ENCODE data around the gene TNKS1BP1. TPM values are rescaled to one million over a fixed set of nuclear protein-coding genes. Genes with fewer than 3 reads are reported as not detected.

The TNKS1BP1 gene, protein sequence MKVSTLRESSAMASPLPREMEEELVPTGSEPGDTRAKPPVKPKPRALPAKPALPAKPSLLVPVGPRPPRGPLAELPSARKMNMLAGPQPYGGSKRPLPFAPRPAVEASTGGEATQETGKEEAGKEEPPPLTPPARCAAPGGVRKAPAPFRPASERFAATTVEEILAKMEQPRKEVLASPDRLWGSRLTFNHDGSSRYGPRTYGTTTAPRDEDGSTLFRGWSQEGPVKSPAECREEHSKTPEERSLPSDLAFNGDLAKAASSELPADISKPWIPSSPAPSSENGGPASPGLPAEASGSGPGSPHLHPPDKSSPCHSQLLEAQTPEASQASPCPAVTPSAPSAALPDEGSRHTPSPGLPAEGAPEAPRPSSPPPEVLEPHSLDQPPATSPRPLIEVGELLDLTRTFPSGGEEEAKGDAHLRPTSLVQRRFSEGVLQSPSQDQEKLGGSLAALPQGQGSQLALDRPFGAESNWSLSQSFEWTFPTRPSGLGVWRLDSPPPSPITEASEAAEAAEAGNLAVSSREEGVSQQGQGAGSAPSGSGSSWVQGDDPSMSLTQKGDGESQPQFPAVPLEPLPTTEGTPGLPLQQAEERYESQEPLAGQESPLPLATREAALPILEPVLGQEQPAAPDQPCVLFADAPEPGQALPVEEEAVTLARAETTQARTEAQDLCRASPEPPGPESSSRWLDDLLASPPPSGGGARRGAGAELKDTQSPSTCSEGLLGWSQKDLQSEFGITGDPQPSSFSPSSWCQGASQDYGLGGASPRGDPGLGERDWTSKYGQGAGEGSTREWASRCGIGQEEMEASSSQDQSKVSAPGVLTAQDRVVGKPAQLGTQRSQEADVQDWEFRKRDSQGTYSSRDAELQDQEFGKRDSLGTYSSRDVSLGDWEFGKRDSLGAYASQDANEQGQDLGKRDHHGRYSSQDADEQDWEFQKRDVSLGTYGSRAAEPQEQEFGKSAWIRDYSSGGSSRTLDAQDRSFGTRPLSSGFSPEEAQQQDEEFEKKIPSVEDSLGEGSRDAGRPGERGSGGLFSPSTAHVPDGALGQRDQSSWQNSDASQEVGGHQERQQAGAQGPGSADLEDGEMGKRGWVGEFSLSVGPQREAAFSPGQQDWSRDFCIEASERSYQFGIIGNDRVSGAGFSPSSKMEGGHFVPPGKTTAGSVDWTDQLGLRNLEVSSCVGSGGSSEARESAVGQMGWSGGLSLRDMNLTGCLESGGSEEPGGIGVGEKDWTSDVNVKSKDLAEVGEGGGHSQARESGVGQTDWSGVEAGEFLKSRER (N-terminal part only)
- total RNA-seq (2014; rRNA removed; shearing (Covaris generic)): 61.0 and 72.2 TPM in 2 replicates
- polyA plus RNA-seq (2016; fragmentation: Nextera tagmentation; extraction: Ambion mirVana): 64.2 and 72.9 TPM in 2 replicates
- long read RNA-seq, partial matches to known transcripts: 6 of 7 reads
- long read RNA-seq, other reads (novel, unspliced or antisense): 0 of 7 reads

DNA sequence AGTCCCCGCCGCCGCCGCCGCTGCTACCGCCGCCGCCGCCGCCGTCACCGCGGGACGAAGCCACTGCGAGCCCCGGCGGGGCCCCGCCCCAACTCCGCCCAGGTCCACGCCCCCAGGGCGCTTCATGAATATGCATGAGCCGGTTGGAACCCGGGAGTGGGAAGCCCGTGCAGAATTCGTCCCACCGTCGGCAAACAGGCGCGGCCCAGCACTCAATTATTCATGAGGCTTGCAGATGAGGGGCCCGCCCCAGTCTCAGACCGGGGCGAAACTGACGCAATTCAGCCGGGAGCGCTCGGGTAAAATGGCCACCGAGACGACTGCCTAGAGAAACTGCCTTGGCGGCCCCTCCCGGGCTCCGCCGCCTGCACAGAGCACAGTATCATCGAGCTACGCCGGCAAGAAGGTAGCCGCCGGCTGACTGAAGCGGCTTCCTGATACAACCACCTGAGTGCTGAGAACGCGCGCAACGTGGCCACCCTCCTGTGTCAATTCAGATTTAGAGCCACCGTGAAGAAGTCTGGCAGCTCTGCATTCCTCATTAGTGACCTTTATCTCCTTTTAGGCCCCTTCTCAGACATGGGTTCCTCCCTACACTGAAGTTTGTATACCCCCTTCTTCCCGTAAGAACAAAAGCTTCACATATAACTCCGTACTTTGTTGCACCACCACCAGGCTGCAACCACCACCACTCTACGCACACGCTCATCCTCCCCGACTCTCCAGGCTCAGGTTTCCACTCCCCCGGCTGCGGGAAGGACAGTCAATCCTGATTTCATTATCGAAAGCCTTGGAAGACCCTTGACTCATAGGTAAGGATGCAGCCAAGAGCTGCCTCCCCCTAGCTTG, at the start of gene TNKS1BP1:
Gene TNKS1BP1 (minus strand): TSS at position 67 of the 849 bp plus-strand sequence. CDS start 3,067 bp downstream, outside the sequence.
- H4K20me1 ChIP-seq (replicated peaks; ENCODE audit: insufficient read depth): peaks cover 14% of the 10 kb centered on the region
- peaks cover 27% of the 10 kb centered on the region for H3K36me3 ChIP-seq (ENCODE audit: insufficient read depth)
- peaks cover 3% of the 10 kb centered on the region; the same call in 1 of the 3 replicates for H3K9me3 Mint-ChIP-seq
- no peaks in the 10 kb centered on the region for H3K9me2 ChIP-seq (ENCODE audit: insufficient read depth)
- H3K27me3 Mint-ChIP-seq (ENCODE audit: insufficient read depth, low read depth, poor library complexity): peaks cover 18% of the 10 kb centered on the region
- TF ChIP-seq ZNF114 (CRISPR knock-in tag; IDR thresholded peaks at IDR 0.05) (no peak), EZH2 (IDR thresholded peaks at IDR 0.05; ENCODE audit: low read depth, unreplicated experiment) (no peak), EZH2phosphoT487 (IDR thresholded peaks at IDR 0.05; ENCODE audit: unreplicated experiment) (no peak), POLR2AphosphoS5 (IDR thresholded peaks at IDR 0.05; ENCODE audit: low read depth) (peak; percentile 65), CREB1 (CRISPR knock-in tag; IDR thresholded peaks at IDR 0.05; ENCODE audit: low read depth) (peak; percentile 12; the same call in 1 of the 2 replicates)
- peak; percentile 98 for DNase-seq (ENCODE audit: low spot score)
- peaks cover 36% of the 10 kb centered on the region for H3K4me1 ChIP-seq (ENCODE audit: insufficient read depth)
- peak within 1 kb of the TSS; percentile 100 for H3K27ac Mint-ChIP-seq
- no peaks in the 10 kb centered on the region for H3K27me3 ChIP-seq (ENCODE audit: insufficient read depth)
- ATAC-seq: peak; percentile 81
- H3K4me1 Mint-ChIP-seq: peaks cover 52% of the 10 kb centered on the region
- H3K4me3 Mint-ChIP-seq: peak within 1 kb of the TSS; percentile 91
- peaks cover 72% of the 10 kb centered on the region for H3K36me3 Mint-ChIP-seq (ENCODE audit: low read depth)
- H3K27ac ChIP-seq (ENCODE audit: low read depth): peak within 1 kb of the TSS; percentile 99
- peaks cover 36% of the 10 kb centered on the region for H3K79me2 ChIP-seq (replicated peaks; ENCODE audit: insufficient read depth)
- H3K4me3 ChIP-seq: peak within 1 kb of the TSS; percentile 94
- peak within 1 kb of the TSS; percentile 100 for H3K4me2 ChIP-seq
- H2AFZ ChIP-seq: 0 out of 2 replicates have a peak within 1 kb of the TSS, but pooled peaks have one; percentile 15
- H3F3A ChIP-seq (replicated peaks; ENCODE audit: low read depth): peaks cover 19% of the 10 kb centered on the region

DNA sequence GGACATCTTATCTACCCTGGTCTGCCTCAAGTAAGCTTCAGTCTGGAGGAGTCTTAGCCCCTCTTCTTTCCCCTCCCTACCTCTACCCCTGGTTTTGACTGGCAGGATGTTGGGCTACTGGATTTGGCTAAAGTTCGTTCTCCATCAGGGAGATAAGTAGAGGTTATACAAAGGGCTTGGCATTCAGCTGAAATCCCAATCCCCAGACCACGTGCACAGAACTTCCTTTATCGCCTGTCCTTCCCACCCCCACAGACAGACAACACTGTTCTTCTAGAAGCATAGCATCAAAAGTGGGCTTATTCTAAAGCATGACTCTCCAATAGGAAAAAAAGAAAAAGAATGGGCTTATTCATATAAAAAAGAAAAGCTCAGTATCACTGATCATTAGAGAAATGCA, 48.4 kb upstream of the TNKS1BP1 start:
- no peaks in the 10 kb centered on the region for H3K79me2 ChIP-seq (replicated peaks; ENCODE audit: insufficient read depth)
- Mint-ChIP-seq H3K4me1 (no peaks in the 10 kb centered on the region; the same call in 2 of the 3 replicates), H3K27ac (no peak overlapping the region), H3K9me3 (peaks cover 3% of the 10 kb centered on the region; the same call in 1 of the 3 replicates), H3K4me3 (no peak overlapping the region), H3K36me3 (ENCODE audit: low read depth) (no peaks in the 10 kb centered on the region), H3K27me3 (ENCODE audit: insufficient read depth, low read depth, poor library complexity) (peaks cover 12% of the 10 kb centered on the region)
- H2AFZ ChIP-seq: no peak overlapping the region
- no peak overlapping the region for H3K27ac ChIP-seq (ENCODE audit: low read depth)
- no peak overlapping the region for H3K4me2 ChIP-seq
- no peaks in the 10 kb centered on the region for H3F3A ChIP-seq (replicated peaks; ENCODE audit: low read depth)
- H3K9me2 ChIP-seq (ENCODE audit: insufficient read depth): no peaks in the 10 kb centered on the region
- H3K36me3 ChIP-seq (ENCODE audit: insufficient read depth): no peaks in the 10 kb centered on the region
- no peaks in the 10 kb centered on the region for H4K20me1 ChIP-seq (replicated peaks; ENCODE audit: insufficient read depth)
- no peaks in the 10 kb centered on the region for H3K27me3 ChIP-seq (ENCODE audit: insufficient read depth)
- H3K4me1 ChIP-seq (ENCODE audit: insufficient read depth): no peaks in the 10 kb centered on the region
- DNase-seq (ENCODE audit: low spot score): no peak
- no peak overlapping the region for H3K4me3 ChIP-seq
- ATAC-seq: no peak
- TF ChIP-seq CREB1 (CRISPR knock-in tag; IDR thresholded peaks at IDR 0.05; ENCODE audit: low read depth) (no peak), POLR2AphosphoS5 (IDR thresholded peaks at IDR 0.05; ENCODE audit: low read depth) (no peak), ZNF331 (CRISPR knock-in tag; IDR thresholded peaks at IDR 0.05; ENCODE audit: low read depth) (no peak)
- TF ChIP-seq, protein P1, sequence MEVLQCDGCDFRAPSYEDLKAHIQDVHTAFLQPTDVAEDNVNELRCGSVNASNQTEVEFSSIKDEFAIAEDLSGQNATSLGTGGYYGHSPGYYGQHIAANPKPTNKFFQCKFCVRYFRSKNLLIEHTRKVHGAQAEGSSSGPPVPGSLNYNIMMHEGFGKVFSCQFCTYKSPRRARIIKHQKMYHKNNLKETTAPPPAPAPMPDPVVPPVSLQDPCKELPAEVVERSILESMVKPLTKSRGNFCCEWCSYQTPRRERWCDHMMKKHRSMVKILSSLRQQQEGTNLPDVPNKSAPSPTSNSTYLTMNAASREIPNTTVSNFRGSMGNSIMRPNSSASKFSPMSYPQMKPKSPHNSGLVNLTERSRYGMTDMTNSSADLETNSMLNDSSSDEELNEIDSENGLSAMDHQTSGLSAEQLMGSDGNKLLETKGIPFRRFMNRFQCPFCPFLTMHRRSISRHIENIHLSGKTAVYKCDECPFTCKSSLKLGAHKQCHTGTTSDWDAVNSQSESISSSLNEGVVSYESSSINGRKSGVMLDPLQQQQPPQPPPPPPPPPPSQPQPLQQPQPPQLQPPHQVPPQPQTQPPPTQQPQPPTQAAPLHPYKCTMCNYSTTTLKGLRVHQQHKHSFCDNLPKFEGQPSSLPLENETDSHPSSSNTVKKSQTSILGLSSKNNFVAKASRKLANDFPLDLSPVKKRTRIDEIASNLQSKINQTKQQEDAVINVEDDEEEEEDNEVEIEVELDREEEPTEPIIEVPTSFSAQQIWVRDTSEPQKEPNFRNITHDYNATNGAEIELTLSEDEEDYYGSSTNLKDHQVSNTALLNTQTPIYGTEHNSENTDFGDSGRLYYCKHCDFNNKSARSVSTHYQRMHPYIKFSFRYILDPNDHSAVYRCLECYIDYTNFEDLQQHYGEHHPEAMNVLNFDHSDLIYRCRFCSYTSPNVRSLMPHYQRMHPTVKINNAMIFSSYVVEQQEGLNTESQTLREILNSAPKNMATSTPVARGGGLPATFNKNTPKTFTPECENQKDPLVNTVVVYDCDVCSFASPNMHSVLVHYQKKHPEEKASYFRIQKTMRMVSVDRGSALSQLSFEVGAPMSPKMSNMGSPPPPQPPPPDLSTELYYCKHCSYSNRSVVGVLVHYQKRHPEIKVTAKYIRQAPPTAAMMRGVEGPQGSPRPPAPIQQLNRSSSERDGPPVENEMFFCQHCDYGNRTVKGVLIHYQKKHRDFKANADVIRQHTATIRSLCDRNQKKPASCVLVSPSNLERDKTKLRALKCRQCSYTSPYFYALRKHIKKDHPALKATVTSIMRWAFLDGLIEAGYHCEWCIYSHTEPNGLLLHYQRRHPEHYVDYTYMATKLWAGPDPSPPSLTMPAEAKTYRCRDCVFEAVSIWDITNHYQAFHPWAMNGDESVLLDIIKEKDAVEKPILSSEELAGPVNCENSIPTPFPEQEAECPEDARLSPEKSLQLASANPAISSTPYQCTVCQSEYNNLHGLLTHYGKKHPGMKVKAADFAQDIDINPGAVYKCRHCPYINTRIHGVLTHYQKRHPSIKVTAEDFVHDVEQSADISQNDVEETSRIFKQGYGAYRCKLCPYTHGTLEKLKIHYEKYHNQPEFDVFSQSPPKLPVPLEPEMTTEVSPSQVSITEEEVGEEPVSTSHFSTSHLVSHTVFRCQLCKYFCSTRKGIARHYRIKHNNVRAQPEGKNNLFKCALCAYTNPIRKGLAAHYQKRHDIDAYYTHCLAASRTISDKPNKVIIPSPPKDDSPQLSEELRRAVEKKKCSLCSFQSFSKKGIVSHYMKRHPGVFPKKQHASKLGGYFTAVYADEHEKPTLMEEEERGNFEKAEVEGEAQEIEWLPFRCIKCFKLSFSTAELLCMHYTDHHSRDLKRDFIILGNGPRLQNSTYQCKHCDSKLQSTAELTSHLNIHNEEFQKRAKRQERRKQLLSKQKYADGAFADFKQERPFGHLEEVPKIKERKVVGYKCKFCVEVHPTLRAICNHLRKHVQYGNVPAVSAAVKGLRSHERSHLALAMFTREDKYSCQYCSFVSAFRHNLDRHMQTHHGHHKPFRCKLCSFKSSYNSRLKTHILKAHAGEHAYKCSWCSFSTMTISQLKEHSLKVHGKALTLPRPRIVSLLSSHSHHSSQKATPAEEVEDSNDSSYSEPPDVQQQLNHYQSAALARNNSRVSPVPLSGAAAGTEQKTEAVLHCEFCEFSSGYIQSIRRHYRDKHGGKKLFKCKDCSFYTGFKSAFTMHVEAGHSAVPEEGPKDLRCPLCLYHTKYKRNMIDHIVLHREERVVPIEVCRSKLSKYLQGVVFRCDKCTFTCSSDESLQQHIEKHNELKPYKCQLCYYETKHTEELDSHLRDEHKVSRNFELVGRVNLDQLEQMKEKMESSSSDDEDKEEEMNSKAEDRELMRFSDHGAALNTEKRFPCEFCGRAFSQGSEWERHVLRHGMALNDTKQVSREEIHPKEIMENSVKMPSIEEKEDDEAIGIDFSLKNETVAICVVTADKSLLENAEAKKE (CRISPR knock-in tag; IDR thresholded peaks at IDR 0.05): no peak

All from GM23338 (cell line).